Measurements from ENCODE around the gene ZNF205. TPM values are rescaled to one million over a fixed set of nuclear protein-coding genes. Genes with fewer than 3 reads are reported as not detected.
A peak's percentile ranks its signal among the peaks of the same experiment; 100 is the strongest.
"Not testable (repeated sequence)": the region's sequence is repeated elsewhere in the genome, so short reads cannot be mapped to it uniquely, and the experiment has no call there.

The ZNF205 gene
- total RNA-seq, 4 donors from 2014 or later, result 9.7 to 13.9 (median 11.9) TPM

GRCh38 chr16:3066440-3066748 is 46.0 kb upstream of the ZNF205 start:
- peak overlapping the region; percentile 7 to 58 (median 36) for H3K4me3 ChIP-seq
- intact Hi-C loops (cut with DNase I), result no loop called here

DNA sequence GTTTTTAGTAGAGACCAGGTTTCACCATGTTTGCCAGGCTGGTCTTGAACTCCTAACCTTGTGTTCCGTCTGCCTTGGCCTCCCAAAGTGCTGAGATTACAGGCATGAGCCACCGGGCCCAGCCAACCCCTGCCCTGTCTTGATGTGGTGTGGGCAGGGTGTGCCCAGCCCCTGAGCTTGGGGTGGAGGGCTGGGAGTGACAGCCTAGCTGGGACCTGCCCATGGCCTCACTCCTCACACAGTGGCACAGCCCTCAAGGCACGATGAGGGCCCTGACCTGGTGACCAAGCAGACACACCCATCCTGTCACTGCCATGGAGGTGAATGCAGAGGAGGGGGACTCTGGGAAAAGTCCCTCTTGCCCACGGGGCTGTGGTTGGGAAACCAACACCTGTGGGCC is 43.9 kb upstream of the ZNF205 start:
- Histone ChIP-seq H3K4me3 (peak overlapping the region in 1 of 4 donors; percentile 38), H3K9me3 (no peaks in the 10 kb centered on the region), H3K36me3 (no peaks in the 10 kb centered on the region), H3K27me3 (no peaks in the 10 kb centered on the region), H3K27ac (no peak overlapping the region), H3K4me1 (peaks cover 10 to 36% (median 24%) of the 10 kb centered on the region in 3 donors)
- DNase-seq, result no peak
- WGBS, 2 donors, result 35% methylated on average over 2 of the region's 4 CpGs; no CpG with 5 or more reads in 1 of the 2 donors
- no peak for TF ChIP-seq POLR2A (IDR thresholded peaks at IDR 0.05)
- no peak for TF ChIP-seq CTCF (IDR thresholded peaks at IDR 0.05)
- intact Hi-C loops (cut with DNase I), result no loop called here

More at GRCh38 chr16:3066440-3066748, 46.0 kb upstream of the ZNF205 start:
- H3K4me1 ChIP-seq, result peaks cover 10 to 31% (median 24%) of the 10 kb centered on the region in 3 donors
- no peaks in the 10 kb centered on the region for H3K9me3 ChIP-seq
- 79 to 82% methylated on average over 6 of the region's 7 CpGs for WGBS, 2 donors
- no peaks in the 10 kb centered on the region for H3K36me3 ChIP-seq
- peak overlapping the region in 3 of 4 donors; percentile 43 to 75 (median 47) for H3K27ac ChIP-seq
- H3K27me3 ChIP-seq, result no peaks in the 10 kb centered on the region
- TF ChIP-seq POLR2A (IDR thresholded peaks at IDR 0.05) (no peak), CTCF (IDR thresholded peaks at IDR 0.05) (no peak)
- no peak for DNase-seq

GRCh38 chr16:3069146-3069545 is 43.2 kb upstream of the ZNF205 start:
- WGBS, 2 donors, result 89 to 100% methylated on average over 1 to 7 of the region's 11 CpGs
- H3K27me3 ChIP-seq; H3K27ac ChIP-seq; intact Hi-C loops (cut with DNase I); H3K9me3 ChIP-seq; H3K36me3 ChIP-seq; H3K4me3 ChIP-seq; DNase-seq: not testable (repeated sequence)
- H3K4me1 ChIP-seq, result peaks cover 10 to 39% (median 24%) of the 10 kb centered on the region in 3 donors

- H3K36me3 ChIP-seq, result no peaks in the 10 kb centered on the region
- WGBS, 2 donors, result 100% methylated on average over 3 of the region's 9 CpGs; no CpG with 5 or more reads in 1 of the 2 donors
These were observed 41.7 kb upstream of the ZNF205 start for GRCh38 chr16:3070608-3071111.

DNA sequence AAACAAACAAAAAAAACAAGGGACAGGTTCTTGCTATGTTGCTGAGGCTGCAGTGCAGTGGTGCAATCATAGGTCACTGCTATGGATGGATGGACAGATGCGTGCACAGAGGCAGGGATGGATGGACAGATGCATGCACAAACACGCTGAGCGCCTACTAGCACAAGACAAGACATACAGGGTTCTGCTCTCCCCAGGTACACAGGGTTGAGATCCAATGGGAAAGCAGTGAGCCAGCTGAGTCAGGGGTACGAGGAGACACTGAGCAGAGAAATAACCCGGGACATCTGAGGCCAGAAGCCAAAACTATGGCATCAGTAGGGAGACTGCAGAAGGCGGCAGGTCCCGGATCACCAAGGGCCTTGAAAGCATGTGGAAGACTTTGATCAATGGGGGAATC is 40.7 kb upstream of the ZNF205 start:
- DNase-seq, result no peak
- H3K4me3 ChIP-seq, result no peak overlapping the region
- H3K9me3 ChIP-seq, result no peaks in the 10 kb centered on the region
- peaks cover 0 to 5% (median 0%) of the 10 kb centered on the region in 4 donors for H3K27me3 ChIP-seq
- WGBS, 2 donors, result 79 to 85% methylated on average over 6 to 7 of the region's 7 CpGs
- TF ChIP-seq POLR2A (IDR thresholded peaks at IDR 0.05) (no peak), CTCF (IDR thresholded peaks at IDR 0.05) (no peak)
- no peak overlapping the region for H3K27ac ChIP-seq
- no peaks in the 10 kb centered on the region for H3K36me3 ChIP-seq
- intact Hi-C loops (cut with DNase I), result no loop called here
- H3K4me1 ChIP-seq, result peaks cover 0 to 30% (median 7%) of the 10 kb centered on the region in 3 donors

More at GRCh38 chr16:3070608-3071111, 41.7 kb upstream of the ZNF205 start:
- TF ChIP-seq POLR2A (IDR thresholded peaks at IDR 0.05) (no peak), CTCF (IDR thresholded peaks at IDR 0.05) (no peak)
- peaks cover 0 to 5% (median 0%) of the 10 kb centered on the region in 4 donors for H3K27me3 ChIP-seq
- no peak for DNase-seq
- H3K4me1 ChIP-seq, result peaks cover 0 to 36% (median 12%) of the 10 kb centered on the region in 3 donors
- no peak overlapping the region for H3K4me3 ChIP-seq
- H3K27ac ChIP-seq, result no peak overlapping the region
- intact Hi-C loops (cut with DNase I), result no loop called here
- no peaks in the 10 kb centered on the region for H3K9me3 ChIP-seq

GRCh38 chr16:3072148-3072547 is 40.2 kb upstream of the ZNF205 start:
- H3K36me3 ChIP-seq; intact Hi-C loops (cut with DNase I); DNase-seq; H3K4me3 ChIP-seq; H3K9me3 ChIP-seq; H3K27ac ChIP-seq; H3K27me3 ChIP-seq: not testable (repeated sequence)
- peaks cover 0 to 30% (median 7%) of the 10 kb centered on the region in 3 donors for H3K4me1 ChIP-seq
- 82% methylated on average over 2 of the region's 4 CpGs; no CpG with 5 or more reads in 1 of the 2 donors for WGBS, 2 donors

GRCh38 chr16:3072576-3073263 is 39.7 kb upstream of the ZNF205 start:
- intact Hi-C loops (cut with DNase I); H3K9me3 ChIP-seq; DNase-seq; H3K4me3 ChIP-seq; H3K27ac ChIP-seq; H3K36me3 ChIP-seq; H3K27me3 ChIP-seq: not testable (repeated sequence)
- peaks cover 0 to 27% (median 7%) of the 10 kb centered on the region in 3 donors for H3K4me1 ChIP-seq
- WGBS, 2 donors, result 66 to 72% methylated on average over 8 to 9 of the region's 18 CpGs
